HL-60 (cell line): ENCODE measurements around the gene ZNF579.

ENCODE experiments used
- DNase-seq, 2 experiments: peaks; one replicate each; pipeline ENCODE4 v3.0.0-alpha.2; 2010 to 2020; ENCODE audit warnings: low read depth in 1 of 2, low spot score in 1 of 2
- H3K27ac ChIP-seq: fragments of 250-450 bp; sonication (Bioruptor Pico); replicated peaks from 2 replicates; pipeline ENCODE4 v1.5.1; 2020; ENCODE audit warnings: mild to moderate bottlenecking, moderate library complexity
- H3K27me3 ChIP-seq: fragments of 250-450 bp; sonication (Bioruptor Pico); 2 replicates; pipeline ENCODE4 v1.5.1; 2021; ENCODE audit warnings: mild to moderate bottlenecking, moderate library complexity; ENCODE audit not compliant: insufficient read depth, poor library complexity, severe bottlenecking
- H3K4me3 ChIP-seq: replicated peaks from 2 replicates; pipeline ENCODE4 v1.5.1; 2011; ENCODE audit warnings: mild to moderate bottlenecking, control low read depth, low read length; ENCODE audit not compliant: insufficient read depth
- CTCF ChIP-seq: IDR thresholded peaks from one replicate; pipeline ENCODE4 v1.5.1; 2011; ENCODE audit warnings: low read length, control low read depth, inconsistent platforms; ENCODE audit not compliant: insufficient read depth
- GABPA ChIP-seq: IDR thresholded peaks from 2 replicates; pipeline ENCODE4 v1.6.1; 2012; ENCODE audit warnings: low read depth
- POLR2AphosphoS5 ChIP-seq: IDR thresholded peaks from 2 replicates; pipeline ENCODE4 v1.6.1; 2012; ENCODE audit warnings: low read depth
- REST ChIP-seq: IDR thresholded peaks from 2 replicates; pipeline ENCODE4 v1.6.1; 2012; ENCODE audit warnings: low read depth; ENCODE audit not compliant: insufficient replicate concordance
- SPI1 ChIP-seq: IDR thresholded peaks from 2 replicates; pipeline ENCODE4 v1.6.1; 2012; ENCODE audit warnings: low read depth, mild to moderate bottlenecking, borderline replicate concordance

The ZNF579 gene

DNA sequence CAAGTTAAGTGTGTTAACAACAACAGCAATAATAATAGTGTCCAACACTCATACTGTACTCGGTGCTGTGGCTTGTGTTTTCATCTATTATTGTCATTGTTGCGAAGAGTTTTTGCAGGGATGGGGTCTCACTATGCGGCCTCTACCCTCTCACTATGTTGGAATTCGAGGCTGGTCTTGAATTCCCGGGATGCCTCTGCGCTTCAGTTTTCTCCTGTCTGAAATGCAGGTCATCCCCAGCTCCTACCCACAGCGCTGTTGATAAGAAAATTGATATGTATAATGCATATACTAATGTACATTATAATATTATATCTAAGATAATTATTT lies 30.4 kb downstream of the ZNF579 start:
- H3K27me3 ChIP-seq, result peaks cover 10% of the 10 kb centered on the region
- DNase-seq, result no peak
- no peak for TF ChIP-seq CTCF
- TF ChIP-seq GABPA, result no peak
- no peak for TF ChIP-seq REST
- no peak for TF ChIP-seq SPI1
- TF ChIP-seq POLR2AphosphoS5, result no peak
- H3K27ac ChIP-seq, result no peak overlapping the region
- H3K4me3 ChIP-seq, result no peak overlapping the region

GRCh38 chr19:55549500-55550320 lies 30.9 kb downstream of the ZNF579 start:
- H3K27me3 ChIP-seq, result peaks cover 10% of the 10 kb centered on the region
- no peak overlapping the region for H3K4me3 ChIP-seq
- TF ChIP-seq POLR2AphosphoS5, result no peak
- TF ChIP-seq GABPA, result no peak
- TF ChIP-seq REST, result no peak
- TF ChIP-seq SPI1, result no peak
- no peak for TF ChIP-seq CTCF
- DNase-seq, result no peak
- no peak overlapping the region for H3K27ac ChIP-seq

GRCh38 chr19:55546822-55547614 lies 33.6 kb downstream of the ZNF579 start:
- Histone ChIP-seq H3K27me3 (peaks cover 10% of the 10 kb centered on the region), H3K4me3 (no peak overlapping the region), H3K27ac (no peak overlapping the region)
- TF ChIP-seq CTCF (no peak), SPI1 (no peak), GABPA (no peak), POLR2AphosphoS5 (no peak)
- no peak for DNase-seq
